Measurements from ENCODE around the gene SGCE.

- TF ChIP-seq CTCF (IDR thresholded peaks at IDR 0.05; ENCODE audit: low read depth, low read length, missing input control) (no peak), EGR1 (IDR thresholded peaks at IDR 0.05; ENCODE audit: low read depth in 2 of 2) (no peak), TAF1 (conservative IDR thresholded peaks at IDR 0.05) (no peak), SP1 (IDR thresholded peaks at IDR 0.05) (no peak), MAX (IDR thresholded peaks at IDR 0.05) (no peak), NR2F2 (IDR thresholded peaks at IDR 0.05) (no peak), ATF3 (IDR thresholded peaks at IDR 0.05) (no peak), YY1 (IDR thresholded peaks at IDR 0.05) (no peak), RXRA (IDR thresholded peaks at IDR 0.05) (no peak), GABPA (IDR thresholded peaks at IDR 0.05 in 1 of 2, conservative IDR thresholded peaks at IDR 0.05 in 1 of 2) (no peak), HNF4A (conservative IDR thresholded peaks at IDR 0.05) (no peak), JUND (IDR thresholded peaks at IDR 0.05) (no peak), ZBTB33 (IDR thresholded peaks at IDR 0.05) (no peak), REST (IDR thresholded peaks at IDR 0.05) (no peak)
Measured at GRCh38 chr7:94655126-94655847, 646 bp downstream of the SGCE start.
